Gastroesophageal sphincter (tissue), 3 donors: ENCODE measurements around the gene KCNMA1.

ENCODE experiments used
- CTCF ChIP-seq, 4 experiments: fragments of 200-600 bp in 2 of 4; fragments of 450-650 bp in 2 of 4; sonication (generic) in 1 of 4; IDR thresholded peaks; one replicate each; pipeline ENCODE4 v1.5.1; 2017 to 2019; ENCODE audit warnings: antibody characterized with exemption in 4 of 4, mild to moderate bottlenecking in 2 of 4, moderate library complexity in 2 of 4
- POLR2A ChIP-seq, 2 donors: fragments of 450-650 bp; IDR thresholded peaks; one replicate each; pipeline ENCODE4 v1.6.1; 2017; ENCODE audit warnings: antibody characterized with exemption in 2 of 2, mild to moderate bottlenecking in 2 of 2, moderate library complexity in 1 of 2
- POLR2AphosphoS5 ChIP-seq: sonication (generic); formaldehyde crosslinking; IDR thresholded peaks from one replicate; pipeline ENCODE4 v1.6.1; 2017; ENCODE audit warnings: antibody characterized with exemption

DNA sequence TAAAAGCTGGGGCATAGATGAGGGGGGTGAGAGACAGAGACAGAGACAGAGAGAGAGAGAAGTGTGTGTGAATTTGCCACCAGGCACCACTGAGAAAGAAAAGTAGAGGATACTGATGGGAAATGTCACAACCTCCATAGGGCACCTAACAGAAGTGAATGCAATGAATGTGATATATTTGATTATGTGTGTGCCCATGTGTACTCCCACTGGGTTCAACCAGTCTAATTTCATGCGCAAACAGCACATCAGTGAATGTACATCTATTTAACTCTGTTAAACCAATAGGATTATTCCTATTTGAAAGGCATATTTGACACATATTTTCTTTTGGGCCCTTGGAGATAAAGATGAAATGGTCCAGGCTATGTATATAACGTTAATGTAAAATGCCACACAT is 241.3 kb downstream of the KCNMA1 start:
- no peak for TF ChIP-seq CTCF (IDR thresholded peaks at IDR 0.05)
- TF ChIP-seq POLR2A (IDR thresholded peaks at IDR 0.05) = no peak
- TF ChIP-seq POLR2AphosphoS5 = no peak
